ENCODE results near the gene FGFBP2.

- TF ChIP-seq EZH2 (IDR thresholded peaks at IDR 0.05; ENCODE audit: insufficient read depth, poor library complexity, severe bottlenecking), result no peak
- no peak for TF ChIP-seq EZH2phosphoT487 (IDR thresholded peaks at IDR 0.05; ENCODE audit: insufficient read depth, low read depth)
Observed at GRCh38 chr4:15963576-15963975, 601 bp upstream of the FGFBP2 start.

Data from GM23248 (cell line).